GM18502 (cell line): Measurements from ENCODE around the gene PECR.
A peak's percentile ranks its signal among the peaks of the same experiment; 100 is the strongest.

Source experiments
- ATAC-seq: cut with Tn5 transposase; IDR thresholded peaks from one replicate; pipeline ENCODE4 v1.9.1; 2021; ENCODE audit warnings: mild to moderate bottlenecking; ENCODE audit not compliant: unreplicated experiment, poor library complexity

Gene PECR

DNA sequence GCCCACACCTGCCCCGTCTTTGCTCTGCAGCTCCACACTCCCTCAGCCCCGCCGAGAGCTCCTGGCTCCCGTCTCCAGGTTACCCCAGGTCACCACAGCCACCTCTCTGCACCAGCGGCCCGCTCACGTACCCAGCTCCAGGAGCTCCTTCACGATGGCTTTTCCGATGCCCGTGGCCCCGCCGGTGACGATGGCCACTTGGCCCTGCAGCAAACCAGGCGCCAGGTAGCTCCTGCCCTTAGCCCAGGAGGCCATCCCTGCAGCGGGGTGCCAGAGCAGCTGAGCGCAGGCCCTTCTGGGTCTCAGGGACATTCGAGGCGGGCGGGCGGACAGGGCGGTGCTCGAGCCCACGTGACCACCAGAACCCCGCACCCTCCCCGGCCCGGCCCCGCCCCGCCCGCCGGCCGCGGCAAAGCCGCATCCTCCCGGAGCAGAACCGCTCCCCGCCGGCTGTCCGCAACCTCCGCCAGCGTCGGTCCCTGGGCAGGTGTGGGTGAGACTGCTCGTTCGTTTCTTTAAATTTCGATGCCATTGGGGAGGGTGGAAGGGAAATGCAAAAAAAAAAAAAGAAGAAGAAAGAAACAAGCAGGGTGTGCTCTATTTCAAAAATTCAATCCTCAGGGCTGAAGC lies at the start of gene PECR, which contains the start of gene TMEM169:
TSS of gene PECR (minus strand) at position 323 of the 630 bp plus-strand sequence. CDS start at position 255, 68 bp downstream.
TSS of gene TMEM169 (plus strand) at position 433 of the 630 bp plus-strand sequence. CDS start 14,045 bp downstream, outside the sequence.
- ATAC-seq = peak; percentile 95

DNA sequence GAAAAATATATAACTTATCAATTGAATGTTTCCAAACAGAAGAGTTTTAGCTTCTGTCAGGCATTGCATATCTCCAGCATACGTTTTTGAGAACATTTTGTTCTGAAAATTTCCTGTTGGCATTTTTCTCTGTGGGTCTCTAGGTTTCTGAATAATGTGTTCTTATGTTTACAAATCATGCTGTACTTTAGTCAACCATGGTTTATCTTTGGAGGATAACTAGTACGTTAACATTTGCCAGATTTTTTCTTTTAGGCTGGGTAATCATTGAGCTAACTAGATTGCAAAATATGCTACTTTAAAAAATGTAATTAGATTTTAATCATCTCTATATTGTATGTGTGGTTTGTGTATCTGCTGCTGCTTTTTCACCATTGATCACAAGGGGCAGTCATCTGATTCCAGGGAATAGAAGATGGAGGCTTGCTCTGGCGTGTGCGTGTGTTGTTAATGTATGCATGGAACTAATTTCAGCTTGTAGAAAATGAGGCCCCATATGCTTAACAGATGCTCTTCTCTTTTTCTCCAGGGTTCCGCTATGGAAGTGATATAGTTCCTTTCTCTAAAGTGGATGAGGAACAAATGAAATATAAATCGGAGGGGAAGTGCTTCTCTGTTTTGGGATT lies 48.9 kb upstream of the PECR start:
- ATAC-seq = no peak

GRCh38 chr2:216126943-216127342 lies 45.3 kb upstream of the PECR start:
- ATAC-seq = no peak

- no peak for ATAC-seq
Measured at GRCh38 chr2:216121255-216121654, 39.6 kb upstream of the PECR start.

DNA sequence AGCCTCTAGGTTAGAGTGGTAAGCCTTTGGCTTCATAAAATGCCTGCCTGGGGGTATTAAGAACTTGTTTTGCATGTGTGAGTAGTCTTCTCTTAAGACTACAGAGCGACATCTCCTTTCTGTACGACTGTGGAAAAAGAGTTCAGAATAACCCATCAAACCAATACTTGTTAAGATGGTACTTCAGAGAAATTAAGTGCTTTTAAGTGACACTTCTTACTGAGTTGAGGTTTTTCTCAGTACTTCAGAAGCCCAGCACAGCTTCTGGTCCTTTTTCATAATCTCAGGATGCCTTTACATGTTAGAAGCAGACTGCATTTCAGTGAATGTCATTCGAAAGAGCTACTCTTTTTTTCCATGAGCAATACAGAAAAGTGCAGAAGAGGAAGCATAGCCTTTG lies 38.4 kb upstream of the PECR start:
- ATAC-seq = no peak

DNA sequence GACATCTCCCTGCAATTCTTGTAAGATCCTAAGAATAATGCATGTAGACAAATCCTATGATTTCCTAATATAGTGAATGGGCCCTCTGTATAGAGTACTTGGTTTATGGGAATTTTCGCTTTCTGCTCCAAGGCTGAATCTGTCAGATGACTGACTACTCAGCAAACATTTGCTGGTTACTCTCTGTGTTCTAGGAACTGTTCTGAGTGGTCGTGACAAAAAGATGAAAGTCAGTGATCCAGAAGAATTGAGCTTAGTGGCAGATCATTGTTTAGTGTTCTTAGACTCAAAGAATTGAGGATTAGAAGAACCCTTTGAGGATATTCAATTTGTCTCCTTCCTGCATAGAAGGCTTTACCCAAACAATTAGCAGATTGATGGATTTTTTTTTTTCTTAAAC lies 37.5 kb upstream of the PECR start:
- ATAC-seq = no peak

GRCh38 chr2:216118474-216118873 lies 36.9 kb upstream of the PECR start:
- no peak for ATAC-seq

GRCh38 chr2:216117561-216118340 lies 36.1 kb upstream of the PECR start:
- ATAC-seq = no peak

GRCh38 chr2:216116418-216116817 lies 34.8 kb upstream of the PECR start:
- no peak for ATAC-seq

- ATAC-seq = peak; percentile 54
Measured at GRCh38 chr2:216114714-216115531, 33.3 kb upstream of the PECR start.

- no peak for ATAC-seq
Measured at GRCh38 chr2:216114382-216114713, 32.7 kb upstream of the PECR start.

DNA sequence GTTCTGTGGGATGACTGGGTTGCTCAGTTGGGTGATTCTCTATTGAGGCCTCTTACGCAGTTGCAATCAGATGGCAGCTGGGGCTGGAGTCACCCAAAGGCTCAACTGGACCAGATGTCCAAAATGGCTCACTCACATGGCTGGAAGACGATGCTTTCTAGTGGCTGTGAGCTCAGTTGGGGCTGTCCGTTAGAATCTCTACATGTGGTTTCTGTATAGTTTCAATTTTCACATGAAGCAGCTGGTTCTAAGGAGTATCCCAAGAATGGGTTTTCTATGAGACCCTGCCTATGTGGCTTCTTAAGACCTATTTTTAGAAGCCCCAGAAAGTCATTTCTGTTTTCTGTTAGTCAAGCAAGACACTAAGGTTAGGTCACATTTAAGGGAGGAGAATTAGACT lies 32.0 kb upstream of the PECR start:
- peak; percentile 69 for ATAC-seq

GRCh38 chr2:216112926-216113325 lies 31.3 kb upstream of the PECR start:
- no peak for ATAC-seq

GRCh38 chr2:216111122-216111521 lies 29.5 kb upstream of the PECR start:
- ATAC-seq = no peak

GRCh38 chr2:216110620-216111019 lies 29.0 kb upstream of the PECR start:
- no peak for ATAC-seq

- no peak for ATAC-seq
Measured at GRCh38 chr2:216109962-216110614, 28.5 kb upstream of the PECR start.

- ATAC-seq = peak; percentile 52
Measured at GRCh38 chr2:216108967-216109921, 27.6 kb upstream of the PECR start, which contains the start of gene XRCC5. Gene XRCC5, plus strand, starts transcription at chr2:216109348. Its CDS starts 89 bp downstream, at chr2:216109437.

- ATAC-seq = no peak
Measured at GRCh38 chr2:216108310-216108966, 26.8 kb upstream of the PECR start.
